WTC11 (cell line): ENCODE data around the gene RANBP10. TPM values are rescaled to one million over a fixed set of nuclear protein-coding genes. Genes with fewer than 3 reads are reported as not detected.

Experiments
- ATAC-seq: fragments of 200-7000 bp; cut with Tn5 transposase; 2 replicates; pipeline ENCODE4 v1.10.0; 2021; ENCODE audit warnings: mild to moderate bottlenecking, moderate library complexity
- CTCF ChIA-PET: fragments of 300-600 bp; sonication (Branson Sonifier 250); formaldehyde crosslinking; loops from one replicate; lab custom pipeline; 2021; ENCODE audit warnings: antibody characterized with exemption; lab: Charles Lee
- POLR2A ChIA-PET: fragments of 350-600 bp; sonication (Branson Sonifier 250); formaldehyde crosslinking; loops from one replicate; lab custom pipeline; 2021; ENCODE audit warnings: antibody characterized with exemption; lab: Charles Lee
- DNase-seq: peaks from one replicate; pipeline ENCODE4 v3.0.0; 2021; ENCODE audit warnings: low spot score
- H3K27ac Mint-ChIP-seq: 2 replicates; pipeline ENCODE4 v1.8.0; 2021; ENCODE audit warnings: mixed read lengths
- H3K27me3 Mint-ChIP-seq: 2 replicates; pipeline ENCODE4 v1.8.0; 2021; ENCODE audit warnings: low read depth, mild to moderate bottlenecking, moderate library complexity, mixed read lengths
- H3K36me3 Mint-ChIP-seq: 2 replicates; pipeline ENCODE4 v1.8.0; 2021; ENCODE audit warnings: mixed read lengths
- H3K4me1 Mint-ChIP-seq: 2 replicates; pipeline ENCODE4 v1.8.0; 2022; ENCODE audit warnings: mixed read lengths
- H3K4me3 Mint-ChIP-seq: 2 replicates; pipeline ENCODE4 v1.8.0; 2021; ENCODE audit warnings: mild to moderate bottlenecking, moderate library complexity, mixed read lengths
- H3K9me3 Mint-ChIP-seq: 2 replicates; pipeline ENCODE4 v1.8.0; 2021; ENCODE audit warnings: mixed read lengths
- AR ChIP-seq: fragments of 250-450 bp; sonication (Bioruptor Pico); IDR thresholded peaks from 2 replicates; pipeline ENCODE4 v1.9.0; 2021; ENCODE audit warnings: mild to moderate bottlenecking
- ARID4B ChIP-seq: sonication (generic); formaldehyde crosslinking; IDR thresholded peaks from 2 replicates; pipeline ENCODE4 v1.8.0; 2023; ENCODE audit warnings: missing genetic modification reagents, mild to moderate bottlenecking, borderline replicate concordance
- ATF3 ChIP-seq: sonication (generic); formaldehyde crosslinking; conservative IDR thresholded peaks from 2 replicates; pipeline ENCODE4 v1.8.1; 2022; ENCODE audit warnings: mild to moderate bottlenecking, missing genetic modification reagents
- CREM ChIP-seq: sonication (generic); formaldehyde crosslinking; IDR thresholded peaks from 2 replicates; pipeline ENCODE4 v1.8.1; 2022; ENCODE audit warnings: mild to moderate bottlenecking, missing genetic modification reagents, moderate library complexity
- EMX1 ChIP-seq: fragments of 250-450 bp; sonication (Bioruptor Pico); IDR thresholded peaks from 2 replicates; pipeline ENCODE4 v1.8.0; 2021; ENCODE audit warnings: mild to moderate bottlenecking
- GTF2I ChIP-seq: fragments of 250-450 bp; sonication (Bioruptor Pico); conservative IDR thresholded peaks from 2 replicates; pipeline ENCODE4 v1.4.0; 2021; ENCODE audit warnings: mild to moderate bottlenecking
- IRF1 ChIP-seq: sonication (generic); formaldehyde crosslinking; IDR thresholded peaks from 2 replicates; pipeline ENCODE4 v1.8.0; 2023; ENCODE audit warnings: missing genetic modification reagents
- JUN ChIP-seq: sonication (generic); formaldehyde crosslinking; IDR thresholded peaks from 2 replicates; pipeline ENCODE4 v1.8.0; 2023; ENCODE audit warnings: mild to moderate bottlenecking, missing genetic modification reagents
- NFYB ChIP-seq: sonication (generic); formaldehyde crosslinking; conservative IDR thresholded peaks from 2 replicates; pipeline ENCODE4 v1.8.0; 2022; ENCODE audit warnings: low read depth, missing genetic modification reagents
- NR2C2 ChIP-seq: sonication (generic); formaldehyde crosslinking; IDR thresholded peaks from 2 replicates; pipeline ENCODE4 v1.8.0; 2022; ENCODE audit warnings: mild to moderate bottlenecking, missing genetic modification reagents
- OVOL2 ChIP-seq: fragments of 250-450 bp; sonication (Bioruptor Pico); IDR thresholded peaks from 2 replicates; pipeline ENCODE4 v1.9.0; 2021; ENCODE audit warnings: mild to moderate bottlenecking, borderline replicate concordance
- ZBTB43 ChIP-seq: sonication (generic); formaldehyde crosslinking; IDR thresholded peaks from 2 replicates; pipeline ENCODE4 v1.8.1; 2023; ENCODE audit warnings: mild to moderate bottlenecking, missing genetic modification reagents
- ZMAT4 ChIP-seq: fragments of 250-450 bp; sonication (Bioruptor Pico); IDR thresholded peaks from 2 replicates; pipeline ENCODE4 v1.9.0; 2021; ENCODE audit warnings: mild to moderate bottlenecking
- ZNF396 ChIP-seq: fragments of 250-450 bp; sonication (Bioruptor Pico); IDR thresholded peaks from 2 replicates; pipeline ENCODE4 v1.8.0; 2021; ENCODE audit warnings: mild to moderate bottlenecking, moderate library complexity, borderline replicate concordance
- total RNA-seq: library from RNA; stranded (reverse); gene quantifications from 3 replicates; pipeline ENCODE4 v1.2.3, GENCODE V29; 2021
- TF ChIP-seq, protein P1 (sequence below): fragments of 200-600 bp; IDR thresholded peaks from 2 replicates; pipeline ENCODE4 v1.8.0; 2022; ENCODE audit warnings: antibody characterized with exemption
- TF ChIP-seq, protein P2 (sequence below): sonication (generic); formaldehyde crosslinking; IDR thresholded peaks from 2 replicates; pipeline ENCODE4 v1.8.0; 2022; ENCODE audit warnings: mild to moderate bottlenecking, missing genetic modification reagents
- TF ChIP-seq, protein P3 (sequence below): sonication (generic); formaldehyde crosslinking; IDR thresholded peaks from 2 replicates; pipeline ENCODE4 v1.8.0; 2022; ENCODE audit warnings: mild to moderate bottlenecking, missing genetic modification reagents

The RANBP10 gene
- total RNA-seq, 1 experiment from 2014 or later, result 14.0 TPM

GRCh38 chr16:67825119-67825518 lies 18.8 kb upstream of the RANBP10 start:
- peak overlapping the region; percentile 64; the same call in 1 of the 2 replicates for H3K27ac Mint-ChIP-seq
- no peaks in the 10 kb centered on the region for H3K9me3 Mint-ChIP-seq
- CTCF ChIA-PET, result interaction anchor here (0.8 to 5.1 kb wide), 3 partner anchors 8 to 153 kb away, joined by 3 to 43 read pairs (median 4); no protein-coding TSS in a partner anchor
- peaks cover 7% of the 10 kb centered on the region for H3K4me1 Mint-ChIP-seq
- peaks cover 10% of the 10 kb centered on the region for H3K36me3 Mint-ChIP-seq
- no peaks in the 10 kb centered on the region for H3K27me3 Mint-ChIP-seq
- ATAC-seq (peak; percentile 64), DNase-seq (no peak)
- no peak overlapping the region for H3K4me3 Mint-ChIP-seq
- POLR2A ChIA-PET, result interaction anchor here (0.7 kb wide), 1 partner anchor 19 kb away, joined by 3 read pairs; the partner anchor contains the start of gene RANBP10
- TF ChIP-seq, protein P1, sequence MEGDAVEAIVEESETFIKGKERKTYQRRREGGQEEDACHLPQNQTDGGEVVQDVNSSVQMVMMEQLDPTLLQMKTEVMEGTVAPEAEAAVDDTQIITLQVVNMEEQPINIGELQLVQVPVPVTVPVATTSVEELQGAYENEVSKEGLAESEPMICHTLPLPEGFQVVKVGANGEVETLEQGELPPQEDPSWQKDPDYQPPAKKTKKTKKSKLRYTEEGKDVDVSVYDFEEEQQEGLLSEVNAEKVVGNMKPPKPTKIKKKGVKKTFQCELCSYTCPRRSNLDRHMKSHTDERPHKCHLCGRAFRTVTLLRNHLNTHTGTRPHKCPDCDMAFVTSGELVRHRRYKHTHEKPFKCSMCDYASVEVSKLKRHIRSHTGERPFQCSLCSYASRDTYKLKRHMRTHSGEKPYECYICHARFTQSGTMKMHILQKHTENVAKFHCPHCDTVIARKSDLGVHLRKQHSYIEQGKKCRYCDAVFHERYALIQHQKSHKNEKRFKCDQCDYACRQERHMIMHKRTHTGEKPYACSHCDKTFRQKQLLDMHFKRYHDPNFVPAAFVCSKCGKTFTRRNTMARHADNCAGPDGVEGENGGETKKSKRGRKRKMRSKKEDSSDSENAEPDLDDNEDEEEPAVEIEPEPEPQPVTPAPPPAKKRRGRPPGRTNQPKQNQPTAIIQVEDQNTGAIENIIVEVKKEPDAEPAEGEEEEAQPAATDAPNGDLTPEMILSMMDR, result no peak
- TF ChIP-seq AR (CRISPR knock-in tag), result no peak
- no peak for TF ChIP-seq NFYB (CRISPR knock-in tag)
- TF ChIP-seq ZNF396, result no peak
- no peak for TF ChIP-seq ZBTB43
- TF ChIP-seq OVOL2 (CRISPR knock-in tag), result no peak
- TF ChIP-seq, protein P2, sequence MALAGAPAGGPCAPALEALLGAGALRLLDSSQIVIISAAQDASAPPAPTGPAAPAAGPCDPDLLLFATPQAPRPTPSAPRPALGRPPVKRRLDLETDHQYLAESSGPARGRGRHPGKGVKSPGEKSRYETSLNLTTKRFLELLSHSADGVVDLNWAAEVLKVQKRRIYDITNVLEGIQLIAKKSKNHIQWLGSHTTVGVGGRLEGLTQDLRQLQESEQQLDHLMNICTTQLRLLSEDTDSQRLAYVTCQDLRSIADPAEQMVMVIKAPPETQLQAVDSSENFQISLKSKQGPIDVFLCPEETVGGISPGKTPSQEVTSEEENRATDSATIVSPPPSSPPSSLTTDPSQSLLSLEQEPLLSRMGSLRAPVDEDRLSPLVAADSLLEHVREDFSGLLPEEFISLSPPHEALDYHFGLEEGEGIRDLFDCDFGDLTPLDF (CRISPR knock-in tag), result no peak
- TF ChIP-seq EMX1 (CRISPR knock-in tag), result no peak
- TF ChIP-seq IRF1, result no peak
- no peak for TF ChIP-seq JUN (CRISPR knock-in tag)
- no peak for TF ChIP-seq ATF3 (CRISPR knock-in tag)
- TF ChIP-seq, protein P3, sequence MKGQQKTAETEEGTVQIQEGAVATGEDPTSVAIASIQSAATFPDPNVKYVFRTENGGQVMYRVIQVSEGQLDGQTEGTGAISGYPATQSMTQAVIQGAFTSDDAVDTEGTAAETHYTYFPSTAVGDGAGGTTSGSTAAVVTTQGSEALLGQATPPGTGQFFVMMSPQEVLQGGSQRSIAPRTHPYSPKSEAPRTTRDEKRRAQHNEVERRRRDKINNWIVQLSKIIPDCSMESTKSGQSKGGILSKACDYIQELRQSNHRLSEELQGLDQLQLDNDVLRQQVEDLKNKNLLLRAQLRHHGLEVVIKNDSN (CRISPR knock-in tag), result no peak
- no peak for TF ChIP-seq CREM

DNA sequence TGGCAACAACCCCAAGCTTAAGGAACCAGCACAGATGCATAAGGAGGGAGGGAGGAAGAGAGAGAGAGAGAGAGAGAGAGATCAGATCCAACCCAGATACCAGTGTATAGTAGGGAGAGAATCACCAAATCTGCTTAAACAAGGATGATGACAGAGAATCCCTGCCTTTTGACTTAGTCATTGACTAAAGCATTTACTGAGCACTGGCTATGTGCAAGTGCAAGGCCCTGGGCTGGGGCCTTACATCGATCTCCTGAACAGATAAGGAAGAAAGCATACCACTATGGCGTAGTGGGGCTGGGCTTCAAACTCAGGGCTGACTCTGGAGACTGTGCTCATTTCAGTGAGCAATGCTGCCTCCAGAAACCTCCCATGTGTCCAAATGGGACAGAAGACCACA lies 16.2 kb upstream of the RANBP10 start:
- H3K9me3 Mint-ChIP-seq, result no peaks in the 10 kb centered on the region
- H3K36me3 Mint-ChIP-seq, result peaks cover 4% of the 10 kb centered on the region; the same call in 1 of the 2 replicates
- ChIA-PET POLR2A (no interaction called here), CTCF (interaction anchor here (0.7 to 1.1 kb wide), 2 partner anchors 41 to 43 kb away, joined by 3 to 5 read pairs; no protein-coding TSS in a partner anchor)
- DNase-seq (no peak), ATAC-seq (no peak)
- H3K4me3 Mint-ChIP-seq, result no peak overlapping the region
- H3K4me1 Mint-ChIP-seq, result peaks cover 7% of the 10 kb centered on the region
- H3K27me3 Mint-ChIP-seq, result no peaks in the 10 kb centered on the region
- TF ChIP-seq ZMAT4 (CRISPR knock-in tag), result no peak
- no peak for TF ChIP-seq ARID4B (CRISPR knock-in tag)
- TF ChIP-seq NR2C2 (CRISPR knock-in tag), result no peak
- no peak for TF ChIP-seq GTF2I (CRISPR knock-in tag)
- H3K27ac Mint-ChIP-seq, result no peak overlapping the region
